IMR-90 (cell line): Measurements from ENCODE around the gene MICB. TPM values are rescaled to one million over a fixed set of nuclear protein-coding genes. Genes with fewer than 3 reads are reported as not detected.
"Not testable (repeated sequence)": the region's sequence is repeated elsewhere in the genome, so short reads cannot be mapped to it uniquely, and the experiment has no call there.

Experiments
- ATAC-seq: fragments of 200-7000 bp; cut with Tn5 transposase; 2 replicates; pipeline ENCODE4 v1.9.1; 2020; ENCODE audit warnings: low read depth, mild to moderate bottlenecking, moderate library complexity
- BruUV-seq: library from RNA; stranded (reverse); fragments of 400-500 nt; replicated peaks from 2 replicates; lab custom pipeline; 2021; lab: Mats Ljungman, UMichigan
- CTCF ChIA-PET: fragments of 300-600 bp; formaldehyde crosslinking; extraction: SDS; loops from one replicate; lab custom pipeline; 2021; ENCODE audit warnings: antibody characterized with exemption; lab: Yijun Ruan, JAX
- POLR2A ChIA-PET: fragments of 300-600 bp; sonication (Branson Sonifier 250); formaldehyde crosslinking; loops from one replicate; lab custom pipeline; 2022; ENCODE audit warnings: antibody characterized with exemption; ENCODE audit not compliant: unreplicated experiment; lab: Charles Lee
- DNase-seq: peaks from one replicate; pipeline ENCODE4 v3.0.0; 2013
- H2AFZ ChIP-seq: replicated peaks from 2 replicates; pipeline ENCODE3; 2013; ENCODE audit warnings: low read length, mild to moderate bottlenecking; ENCODE audit not compliant: poor library complexity
- H2AK5ac ChIP-seq: 2 replicates; pipeline ENCODE4 v1.6.1; 2013; ENCODE audit warnings: low read depth, low read length, inconsistent platforms
- H2AK9ac ChIP-seq: replicated peaks from 2 replicates; pipeline ENCODE3; 2013; ENCODE audit warnings: mild to moderate bottlenecking, low read depth, low read length, moderate library complexity; ENCODE audit not compliant: poor library complexity
- H2BK120ac ChIP-seq: 2 replicates; pipeline ENCODE4 v1.6.1; 2013; ENCODE audit warnings: low read depth, low read length, inconsistent platforms
- H2BK15ac ChIP-seq: 3 replicates; pipeline ENCODE4 v1.6.1; 2013; ENCODE audit warnings: low read depth, low read length, inconsistent platforms
- H2BK20ac ChIP-seq: 2 replicates; pipeline ENCODE4 v1.6.1; 2013; ENCODE audit warnings: low read depth, mild to moderate bottlenecking, inconsistent platforms, low read length, moderate library complexity
- H2BK5ac ChIP-seq: 2 replicates; pipeline ENCODE4 v1.6.1; 2013; ENCODE audit warnings: mild to moderate bottlenecking, low read depth, low read length, inconsistent platforms; ENCODE audit not compliant: poor library complexity, severe bottlenecking
- H3K14ac ChIP-seq: replicated peaks from 2 replicates; pipeline ENCODE4 v1.6.1; 2013; ENCODE audit warnings: low read depth, low read length, inconsistent platforms
- H3K18ac ChIP-seq: 2 replicates; pipeline ENCODE4 v1.6.1; 2013; ENCODE audit warnings: low read depth, low read length, control low read depth
- H3K23ac ChIP-seq: 2 replicates; pipeline ENCODE4 v1.6.1; 2013; ENCODE audit warnings: low read depth, low read length, inconsistent platforms
- H3K27ac ChIP-seq: 2 replicates; pipeline ENCODE4 v1.5.1; 2013; ENCODE audit warnings: mild to moderate bottlenecking, control low read depth, low read length; ENCODE audit not compliant: insufficient read depth
- H3K27me3 ChIP-seq: 2 replicates; pipeline ENCODE4 v1.6.1; 2013; ENCODE audit warnings: low read length; ENCODE audit not compliant: control insufficient read depth, insufficient read depth
- H3K36me3 ChIP-seq: 2 replicates; pipeline ENCODE4 v1.6.1; 2013; ENCODE audit warnings: low read length, mixed read lengths; ENCODE audit not compliant: control insufficient read depth, insufficient read depth
- H3K4ac ChIP-seq: 2 replicates; pipeline ENCODE4 v1.6.1; 2013; ENCODE audit warnings: low read depth, low read length, inconsistent platforms
- H3K4me1 ChIP-seq: 2 replicates; pipeline ENCODE4 v1.6.1; 2013; ENCODE audit warnings: low read length, mixed read lengths; ENCODE audit not compliant: control insufficient read depth, insufficient read depth
- H3K4me2 ChIP-seq: 2 replicates; pipeline ENCODE4 v1.6.1; 2013; ENCODE audit warnings: low read depth, mild to moderate bottlenecking, control low read depth, low read length, moderate library complexity
- H3K4me3 ChIP-seq: 2 replicates; pipeline ENCODE4 v1.5.1; 2013; ENCODE audit warnings: low read depth, mild to moderate bottlenecking, control low read depth, low read length, moderate library complexity; ENCODE audit not compliant: insufficient read depth
- H3K56ac ChIP-seq: 2 replicates; pipeline ENCODE4 v1.6.1; 2013; ENCODE audit warnings: low read length, inconsistent platforms; ENCODE audit not compliant: insufficient read depth; ENCODE audit errors: extremely low read depth
- H3K79me1 ChIP-seq, 2 experiments: 2 replicates each; pipeline ENCODE4 v1.6.1; 2013; ENCODE audit warnings: low read length in 2 of 2, inconsistent platforms in 1 of 2, low read depth in 1 of 2
- H3K9ac ChIP-seq: 2 replicates; pipeline ENCODE4 v1.6.1; 2013; ENCODE audit warnings: low read depth, low read length, control low read depth
- H3K9me1 ChIP-seq: 2 replicates; pipeline ENCODE4 v1.6.1; 2013; ENCODE audit warnings: low read length, inconsistent platforms; ENCODE audit not compliant: insufficient read depth
- H3K9me3 ChIP-seq: 2 replicates; pipeline ENCODE4 v1.6.1; 2013; ENCODE audit warnings: low read length; ENCODE audit not compliant: control insufficient read depth, insufficient read depth
- H4K20me1 ChIP-seq: 2 replicates; pipeline ENCODE4 v1.6.1; 2013; ENCODE audit warnings: low read length, inconsistent platforms; ENCODE audit not compliant: insufficient read depth
- H4K5ac ChIP-seq: 2 replicates; pipeline ENCODE4 v1.6.1; 2013; ENCODE audit warnings: mild to moderate bottlenecking, low read depth, low read length, control low read depth
- H4K8ac ChIP-seq, 2 experiments: 2 replicates each; pipeline ENCODE4 v1.6.1; 2013; ENCODE audit warnings: low read depth in 2 of 2, low read length in 2 of 2, control low read depth in 1 of 2, inconsistent platforms in 1 of 2
- H4K91ac ChIP-seq: 2 replicates; pipeline ENCODE4 v1.6.1; 2013; ENCODE audit warnings: low read depth, low read length, inconsistent platforms; ENCODE audit not compliant: insufficient read depth
- WGBS, 2 experiments: methylation state at CpG; one replicate each; pipeline versions ENCODE4 v1.1.5 to v1.1.7; 2013; ENCODE audit warnings: missing lambda C conversion rate in 2 of 2; ENCODE audit not compliant: insufficient read length in 1 of 2; ENCODE audit errors: extremely low coverage in 2 of 2; 5-methylcytosine and 5-hydroxymethylcytosine counted together
- dilution Hi-C: fragments of 300-500 bp; cut with HindIII; formaldehyde crosslinking; loops from one replicate; pipeline ENCODE4 v1.14.3; 2018; ENCODE audit warnings: low sequenced_read_pairs; ENCODE audit not compliant: unreplicated experiment
- in situ Hi-C: fragments of 300-500 bp; cut with MboI; formaldehyde crosslinking; loops from 3 replicates; pipeline ENCODE4 v1.14.3; 2019; ENCODE audit warnings: low sequenced_read_pairs, inconsistent platforms, mixed read lengths
- intact Hi-C: fragments of 100-400 bp; cut with micrococcal nuclease; formaldehyde crosslinking; loops from 2 replicates; pipeline ENCODE4 v1.10.0; 2022
- polyA plus RNA-seq, 3 experiments: library from polyadenylated mRNA; depleted of rRNA; stranded (reverse); fragments of >200 nt; gene quantifications; 2 replicates each; pipeline ENCODE4 v1.2.3, GENCODE V29; 2012; ENCODE audit warnings: low replicate concordance in 1 of 3
- total RNA-seq: library from RNA; depleted of rRNA; stranded (reverse); fragments of >200 nt; gene quantifications from 2 replicates; pipeline ENCODE4 v1.2.3, GENCODE V29; 2012

The MICB gene
- total and polyA plus RNA-seq, 2 of the 4 experiments (the other 2 are of a cell fraction): 9.6 to 11.1 TPM

DNA sequence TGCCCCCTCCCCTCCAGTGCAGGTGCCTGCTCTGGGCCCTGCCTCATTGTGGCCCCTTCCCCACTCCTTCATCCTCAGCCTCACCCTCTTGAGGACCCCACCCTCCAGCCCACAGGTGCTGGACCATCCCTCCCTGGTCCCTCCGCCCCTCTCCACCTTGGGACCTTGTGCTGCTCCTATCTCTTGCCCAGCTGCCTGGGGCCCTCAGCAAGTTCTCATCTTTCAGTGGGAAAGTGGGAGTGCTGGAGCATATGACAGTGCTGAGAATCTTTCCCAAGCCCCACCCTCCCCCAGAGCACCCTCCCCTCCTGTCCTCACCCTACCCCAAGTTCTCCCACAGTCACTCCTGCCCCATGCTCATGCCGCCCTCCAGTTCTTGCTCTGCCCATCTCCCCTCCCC is 1.7 kb downstream of the MICB start:
- H3K14ac ChIP-seq, H2AFZ ChIP-seq, H2BK15ac ChIP-seq, H2BK5ac ChIP-seq, H3K4ac ChIP-seq, H3K36me3 ChIP-seq, BruUV-seq, H3K9me1 ChIP-seq, H3K4me3 ChIP-seq, ATAC-seq, H4K91ac ChIP-seq, H2BK20ac ChIP-seq, in situ Hi-C loops, H2BK120ac ChIP-seq, H3K27ac ChIP-seq, dilution Hi-C loops, H3K9ac ChIP-seq, H3K18ac ChIP-seq, H3K56ac ChIP-seq, intact Hi-C loops, H2AK5ac ChIP-seq, H2AK9ac ChIP-seq, H3K4me2 ChIP-seq, H3K9me3 ChIP-seq, POLR2A ChIA-PET, H4K5ac ChIP-seq, H3K4me1 ChIP-seq, CTCF ChIA-PET, DNase-seq, H3K27me3 ChIP-seq, H3K23ac ChIP-seq, H4K8ac ChIP-seq: not testable (repeated sequence)
- H3K79me1 ChIP-seq: peaks cover 7 to 40% of the 10 kb centered on the region in 2 experiments; a peak in 3 of 4 replicates
- peaks cover 11% of the 10 kb centered on the region; the same call in 1 of the 2 replicates for H4K20me1 ChIP-seq
- WGBS, 2 experiments: no CpG with 5 or more reads among the region's 2 CpGs
